HepG2 (cell line): Measurements from ENCODE around the gene PIP5KL1. TPM values are rescaled to one million over a fixed set of nuclear protein-coding genes. Genes with fewer than 3 reads are reported as not detected.

Source experiments
- ATAC-seq: fragments of 200-7000 bp; cut with Tn5 transposase; 3 replicates; pipeline ENCODE4 v1.9.1; 2020; ENCODE audit warnings: mild to moderate bottlenecking, moderate library complexity
- BruUV-seq: library from RNA; stranded (reverse); fragments of 400-500 nt; replicated peaks from 2 replicates; lab custom pipeline; 2021; lab: Mats Ljungman, UMichigan
- CTCF ChIA-PET: fragments of 300-600 bp; formaldehyde crosslinking; extraction: SDS; loops from one replicate; lab custom pipeline; 2021; ENCODE audit warnings: low total read pairs, inconsistent platforms, low intra/inter-chr PET ratio; lab: Yijun Ruan, JAX
- POLR2A ChIA-PET: fragments of 350-600 bp; sonication (Branson Sonifier 250); formaldehyde crosslinking; loops from one replicate; lab custom pipeline; 2020; ENCODE audit warnings: antibody characterized with exemption, inconsistent platforms; lab: Yijun Ruan, JAX
- DNase-seq: peaks from one replicate; pipeline ENCODE4 v3.0.0-alpha.2; 2015; ENCODE audit warnings: low spot score
- FAIRE-seq: peaks from 3 replicates; lab custom pipeline; 2011; peaks lifted over from hg19 to GRCh38; lab: Jason Lieb, UNC
- H2AFZ ChIP-seq: one replicate; pipeline ENCODE4 v1.6.1; 2011; ENCODE audit warnings: low read length, inconsistent platforms
- H3K27ac ChIP-seq: fragments of 300-600 bp; 3 replicates; pipeline ENCODE4 v1.8.0; 2011; ENCODE audit warnings: mixed run types, mild to moderate bottlenecking, mixed read lengths, low read length, inconsistent platforms; ENCODE audit not compliant: insufficient read depth; ENCODE audit errors: extremely low read length
- H3K27me3 ChIP-seq, 2 experiments: fragments of 200-600 bp in 1 of 2; 2 replicates in 1 of 2; 3 replicates in 1 of 2; pipeline versions ENCODE4 v1.6.0 to v1.8.0; 2011; ENCODE audit warnings: low read length in 2 of 2, mild to moderate bottlenecking in 2 of 2, moderate library complexity in 2 of 2, inconsistent platforms in 1 of 2; ENCODE audit not compliant: insufficient read depth in 2 of 2, control insufficient read depth in 1 of 2
- H3K36me3 ChIP-seq, 2 experiments: fragments of 200-600 bp in 1 of 2; replicated peaks in 1 of 2; 2 replicates in 1 of 2; 3 replicates in 1 of 2; pipeline versions ENCODE4 v1.5.1 to v1.8.0; 2011; ENCODE audit warnings: low read length in 2 of 2, inconsistent platforms in 1 of 2; ENCODE audit not compliant: insufficient read depth in 2 of 2, control insufficient read depth in 1 of 2
- H3K4me1 ChIP-seq: 2 replicates; pipeline ENCODE4 v1.5.1; 2012; ENCODE audit warnings: low read length, inconsistent platforms; ENCODE audit not compliant: insufficient read depth
- H3K4me2 ChIP-seq: 2 replicates; pipeline ENCODE4 v1.6.0; 2011; ENCODE audit warnings: low read depth, low read length, inconsistent platforms
- H3K4me3 ChIP-seq, 3 experiments: fragments of 200-600 bp in 1 of 3; sonication (generic), shearing (Covaris generic) in 1 of 3; replicated peaks in 1 of 3; 2 replicates each; pipeline ENCODE4 v1.5.1; 2011 to 2016; ENCODE audit warnings: low read length in 3 of 3, inconsistent platforms in 2 of 3, low read depth in 2 of 3, mild to moderate bottlenecking in 2 of 3, control low read depth in 1 of 3, mixed read lengths in 1 of 3; ENCODE audit not compliant: insufficient read depth in 1 of 3
- H3K79me2 ChIP-seq: one replicate; pipeline ENCODE4 v1.6.1; 2011; ENCODE audit warnings: low read length, inconsistent platforms; ENCODE audit not compliant: insufficient read depth
- H3K9ac ChIP-seq: 2 replicates; pipeline ENCODE4 v1.6.0; 2011; ENCODE audit warnings: mild to moderate bottlenecking, low read depth, low read length, inconsistent platforms; ENCODE audit not compliant: insufficient read depth
- H3K9me3 ChIP-seq: 2 replicates; pipeline ENCODE4 v1.5.1; 2012; ENCODE audit warnings: mild to moderate bottlenecking, low read length
- H4K20me1 ChIP-seq: 2 replicates; pipeline ENCODE4 v1.6.0; 2011; ENCODE audit warnings: inconsistent platforms, mild to moderate bottlenecking, low read length, moderate library complexity; ENCODE audit not compliant: insufficient read depth
- AGO2 ChIP-seq: fragments of 200-400 bp; formaldehyde crosslinking; optimal IDR thresholded peaks from 2 replicates; pipeline ENCODE3; 2017; ENCODE audit warnings: mild to moderate bottlenecking, low read depth, low read length, moderate library complexity
- IKZF4 ChIP-seq: sonication (generic); formaldehyde crosslinking; IDR thresholded peaks from 2 replicates; pipeline ENCODE4 v1.5.1; 2020; ENCODE audit warnings: borderline replicate concordance, mild to moderate bottlenecking, low read depth, missing genetic modification reagents; ENCODE audit errors: not compliant biosample characterization
- NFIC ChIP-seq: IDR thresholded peaks from 2 replicates; pipeline ENCODE4 v1.6.1; 2012; ENCODE audit warnings: mild to moderate bottlenecking, low read length, inconsistent platforms
- POLR2G ChIP-seq: fragments of 200-400 bp; formaldehyde crosslinking; IDR thresholded peaks from 2 replicates; pipeline ENCODE4 v1.6.1; 2018; ENCODE audit warnings: mild to moderate bottlenecking, low read depth, low read length, moderate library complexity
- RERE ChIP-seq: IDR thresholded peaks from 2 replicates; pipeline ENCODE4 v1.6.1; 2016; ENCODE audit warnings: low read depth, missing genetic modification reagents, missing compliant biosample characterization
- STAG1 ChIP-seq: sonication (generic); formaldehyde crosslinking; IDR thresholded peaks from 2 replicates; pipeline ENCODE4 v1.4.0; 2020; ENCODE audit warnings: missing genetic modification reagents
- WGBS: methylation state at CpG from one replicate; pipeline ENCODE4 v1.1.6; 2017; ENCODE audit warnings: low lambda C conversion rate; 5-methylcytosine and 5-hydroxymethylcytosine counted together
- in situ Hi-C: cut with HindIII; loops from 2 replicates; pipeline ENCODE4 v1.10.0; 2017; ENCODE audit warnings: low pct_unique_long_range_greater_than_20kb; ENCODE audit not compliant: extremely low pct_ligation_motif_present
- intact Hi-C: fragments of 100-400 bp; cut with micrococcal nuclease; formaldehyde crosslinking; loops from one replicate; pipeline ENCODE4 v1.10.0; 2022; ENCODE audit not compliant: unreplicated experiment
- polyA plus RNA-seq, 8 experiments: library from polyadenylated mRNA; depleted of rRNA in 3 of 8; stranded (reverse) in 7 of 8; unstranded in 1 of 8; fragments of >200 nt; fragmentation: Illumina TruSeq in 4 of 8; extraction: Trizol in 4 of 8; gene quantifications; 2 replicates each; pipeline versions ENCODE4 v1.2.1 to v1.2.3, GENCODE V29; 2011 to 2016; ENCODE audit warnings: low read depth in 4 of 8, missing spikeins in 1 of 8, mixed read lengths in 1 of 8; ENCODE audit not compliant: insufficient read depth in 1 of 8
- total RNA-seq, 5 experiments: library from RNA; depleted of rRNA; stranded (reverse); fragments of >200 nt; fragmentation: Illumina TruSeq; extraction: Trizol; gene quantifications; 2 replicates each; pipeline ENCODE4 v1.2.3, GENCODE V29; 2016; ENCODE audit warnings: low read depth in 1 of 5

Gene PIP5KL1
- total and polyA plus RNA-seq, 2 of the 13 experiments (the other 11 are each of a cell fraction or from before 2014, with no cell fraction given), result 0.20 to 0.49 TPM

- TF ChIP-seq RERE (CRISPR knock-in tag) (no peak), STAG1 (no peak), NFIC (no peak)
Observed at GRCh38 chr9:127907867-127908659, 22.5 kb downstream of the PIP5KL1 start (continued).

- WGBS, result 86% methylated on average over 12 of the region's 12 CpGs
- Histone ChIP-seq H3K9me3 (no peaks in the 10 kb centered on the region), H3K4me3 (no peak overlapping the region), H3K79me2 (no peaks in the 10 kb centered on the region), H3K36me3 (peaks cover 1 to 7% of the 10 kb centered on the region in 2 experiments; a peak in 3 of 5 replicates), H2AFZ (no peak overlapping the region), H4K20me1 (no peaks in the 10 kb centered on the region), H3K27ac (no peak overlapping the region), H3K4me1 (peaks cover 36% of the 10 kb centered on the region), H3K4me2 (no peak overlapping the region), H3K27me3 (no peaks in the 10 kb centered on the region), H3K9ac (no peak overlapping the region)
- ChIA-PET POLR2A (interaction anchor here (1.3 to 4.5 kb wide), 2 partner anchors 9 to 10 kb away, joined by 3 to 78 read pairs; partner anchors contain the start of gene ST6GALNAC4), CTCF (no interaction called here)
- no TSS peak for BruUV-seq
- in situ Hi-C loops (no loop called here), intact Hi-C loops (no loop called here)
- DNase-seq (no peak), FAIRE-seq (no peak), ATAC-seq (no peak)
- peak; percentile 23 for TF ChIP-seq AGO2
- no peak for TF ChIP-seq IKZF4
- 0 out of 2 replicates have a peak, but pooled peaks have one; percentile 12 for TF ChIP-seq POLR2G
Observed at GRCh38 chr9:127905788-127906191, 24.8 kb downstream of the PIP5KL1 start.
